RWPE1 (cell line): ENCODE data around the gene ELOVL1.

Experiments used
- CTCF ChIA-PET: fragments of 350-600 bp; sonication (Branson Sonifier 250); formaldehyde crosslinking; extraction: SDS; loops from one replicate; lab custom pipeline; 2021; lab: Yijun Ruan, JAX
- POLR2A ChIA-PET: fragments of 400-600 bp; formaldehyde crosslinking; extraction: SDS; loops from one replicate; lab custom pipeline; 2020; ENCODE audit warnings: antibody characterized with exemption; ENCODE audit not compliant: low non-redundant PET; lab: Yijun Ruan, JAX
- DNase-seq: peaks from one replicate; pipeline ENCODE4 v3.0.0; 2012; ENCODE audit warnings: low spot score
- H3K27ac ChIP-seq: fragments of 450-650 bp; 2 replicates; pipeline ENCODE4 v1.5.1; 2017
- TF ChIP-seq, protein P1 (sequence below): fragments of 450-650 bp; conservative IDR thresholded peaks from 2 replicates; pipeline ENCODE4 v1.5.1; 2017; ENCODE audit warnings: low read depth, mild to moderate bottlenecking

The ELOVL1 gene

DNA sequence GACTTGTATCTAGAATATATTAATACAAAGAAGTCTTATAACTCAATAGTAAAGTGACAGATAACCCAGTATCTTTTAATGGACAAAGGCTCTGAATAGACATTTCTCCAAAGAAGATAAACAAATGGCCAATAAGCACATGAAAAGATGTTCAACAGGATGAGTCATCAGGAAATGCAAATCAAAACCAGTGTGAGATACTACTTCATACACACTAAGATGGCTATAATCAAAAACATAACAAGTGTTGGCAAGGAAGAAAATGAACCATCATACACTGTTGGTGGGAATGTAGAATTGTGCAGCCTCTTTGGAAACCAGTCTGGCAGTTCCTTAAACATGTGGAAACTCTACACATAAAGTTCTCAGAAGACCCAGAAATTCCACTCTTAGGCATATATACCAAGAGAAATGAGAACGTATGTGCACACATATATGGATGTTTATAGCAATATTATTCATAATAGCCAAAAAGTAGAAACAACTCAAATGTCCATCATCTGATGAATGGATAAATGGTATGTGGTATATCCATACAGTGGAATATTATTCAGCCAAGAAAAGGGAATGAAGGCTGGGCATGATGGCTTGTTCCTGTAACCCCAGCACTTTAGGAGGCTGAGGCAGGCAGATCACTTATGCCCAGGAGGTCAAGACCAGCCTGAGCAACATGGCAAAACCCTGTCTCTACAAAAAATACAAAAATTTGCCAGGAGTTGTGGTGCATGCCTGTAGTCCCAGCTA, 40.1 kb downstream of the ELOVL1 start:
- no peak for DNase-seq
- no peak overlapping the region for H3K27ac ChIP-seq
- TF ChIP-seq, protein P1, sequence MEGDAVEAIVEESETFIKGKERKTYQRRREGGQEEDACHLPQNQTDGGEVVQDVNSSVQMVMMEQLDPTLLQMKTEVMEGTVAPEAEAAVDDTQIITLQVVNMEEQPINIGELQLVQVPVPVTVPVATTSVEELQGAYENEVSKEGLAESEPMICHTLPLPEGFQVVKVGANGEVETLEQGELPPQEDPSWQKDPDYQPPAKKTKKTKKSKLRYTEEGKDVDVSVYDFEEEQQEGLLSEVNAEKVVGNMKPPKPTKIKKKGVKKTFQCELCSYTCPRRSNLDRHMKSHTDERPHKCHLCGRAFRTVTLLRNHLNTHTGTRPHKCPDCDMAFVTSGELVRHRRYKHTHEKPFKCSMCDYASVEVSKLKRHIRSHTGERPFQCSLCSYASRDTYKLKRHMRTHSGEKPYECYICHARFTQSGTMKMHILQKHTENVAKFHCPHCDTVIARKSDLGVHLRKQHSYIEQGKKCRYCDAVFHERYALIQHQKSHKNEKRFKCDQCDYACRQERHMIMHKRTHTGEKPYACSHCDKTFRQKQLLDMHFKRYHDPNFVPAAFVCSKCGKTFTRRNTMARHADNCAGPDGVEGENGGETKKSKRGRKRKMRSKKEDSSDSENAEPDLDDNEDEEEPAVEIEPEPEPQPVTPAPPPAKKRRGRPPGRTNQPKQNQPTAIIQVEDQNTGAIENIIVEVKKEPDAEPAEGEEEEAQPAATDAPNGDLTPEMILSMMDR, result no peak
- CTCF ChIA-PET, result no interaction called here
- POLR2A ChIA-PET, result no interaction called here

GRCh38 chr1:43325381-43325780, 42.4 kb downstream of the ELOVL1 start:
- DNase-seq, result no peak
- TF ChIP-seq, protein P1, result no peak
- no peak overlapping the region for H3K27ac ChIP-seq
- ChIA-PET CTCF (interaction anchor here (0.5 kb wide), 1 partner anchor 18 kb away, joined by 3 read pairs; no protein-coding TSS in a partner anchor), POLR2A (no interaction called here)

DNA sequence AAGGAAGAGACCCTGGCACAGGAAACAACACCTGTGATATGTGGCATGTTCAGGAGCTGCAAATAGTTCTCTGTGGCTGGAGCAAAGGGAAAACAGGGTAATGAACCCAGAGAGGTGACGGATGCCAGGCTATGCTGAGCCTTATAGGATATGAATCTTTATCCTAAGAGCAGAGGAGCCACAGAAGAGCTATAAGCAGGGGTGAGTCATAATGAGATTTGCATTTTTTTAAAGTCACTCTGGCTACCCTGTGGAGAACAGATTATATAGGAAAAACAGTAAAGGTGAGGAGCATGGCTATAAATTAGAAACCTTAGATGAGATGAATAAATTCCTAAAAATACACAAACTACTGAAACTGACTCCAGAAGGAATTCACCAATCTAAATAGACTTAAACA, 43.0 kb downstream of the ELOVL1 start:
- POLR2A ChIA-PET, result no interaction called here
- DNase-seq, result no peak
- TF ChIP-seq, protein P1, result no peak
- CTCF ChIA-PET, result interaction anchor here (0.7 kb wide), 1 partner anchor 102 kb away, joined by 3 read pairs; no protein-coding TSS in a partner anchor
- no peak overlapping the region for H3K27ac ChIP-seq

GRCh38 chr1:43322506-43322905, 45.3 kb downstream of the ELOVL1 start:
- no peak for DNase-seq
- TF ChIP-seq, protein P1, result no peak
- no peak overlapping the region for H3K27ac ChIP-seq
- CTCF ChIA-PET, result interaction anchor here (0.6 kb wide), 2 partner anchors 37 to 409 kb away, joined by 3 to 5 read pairs; no protein-coding TSS in a partner anchor
- POLR2A ChIA-PET, result no interaction called here

GRCh38 chr1:43321331-43321891, 46.4 kb downstream of the ELOVL1 start:
- TF ChIP-seq, protein P1, result no peak
- no peak for DNase-seq
- no peak overlapping the region for H3K27ac ChIP-seq
- CTCF ChIA-PET, result interaction anchor here (0.6 kb wide), 1 partner anchor 441 kb away, joined by 4 read pairs; no protein-coding TSS in a partner anchor
- POLR2A ChIA-PET, result no interaction called here

DNA sequence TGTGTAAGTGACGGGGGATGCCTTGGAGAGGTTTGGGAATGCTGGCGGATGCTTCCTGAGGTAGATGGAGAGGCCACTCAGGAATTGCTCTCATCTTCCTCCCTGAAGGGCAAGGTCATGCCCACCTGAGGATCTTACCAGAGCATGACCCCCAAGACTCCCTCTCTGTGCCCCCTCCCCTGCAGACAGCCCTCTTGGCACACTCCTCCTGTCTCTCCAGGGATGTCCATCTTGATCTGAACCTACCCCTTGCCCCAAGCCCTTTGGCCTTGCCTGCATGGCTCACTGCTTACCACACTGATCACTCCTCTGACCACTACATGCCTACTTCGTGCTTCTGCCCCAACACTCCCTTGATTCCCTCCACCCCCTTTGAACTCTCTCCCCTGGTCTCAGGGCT, 48.0 kb downstream of the ELOVL1 start:
- ChIA-PET CTCF (no interaction called here), POLR2A (no interaction called here)
- no peak overlapping the region for H3K27ac ChIP-seq
- DNase-seq, result no peak
- TF ChIP-seq, protein P1, result no peak
